ENCODE data around the gene TP53.
"Not testable (repeated sequence)": the region's sequence is repeated elsewhere in the genome, so short reads cannot be mapped to it uniquely, and the experiment has no call there.

Gene TP53

GRCh38 chr17:7673239-7673638 is 14.1 kb downstream of the TP53 start:
- no peak for DNase-seq

GRCh38 chr17:7668482-7668881 is 18.8 kb downstream of the TP53 start:
- DNase-seq, result no peak

DNA sequence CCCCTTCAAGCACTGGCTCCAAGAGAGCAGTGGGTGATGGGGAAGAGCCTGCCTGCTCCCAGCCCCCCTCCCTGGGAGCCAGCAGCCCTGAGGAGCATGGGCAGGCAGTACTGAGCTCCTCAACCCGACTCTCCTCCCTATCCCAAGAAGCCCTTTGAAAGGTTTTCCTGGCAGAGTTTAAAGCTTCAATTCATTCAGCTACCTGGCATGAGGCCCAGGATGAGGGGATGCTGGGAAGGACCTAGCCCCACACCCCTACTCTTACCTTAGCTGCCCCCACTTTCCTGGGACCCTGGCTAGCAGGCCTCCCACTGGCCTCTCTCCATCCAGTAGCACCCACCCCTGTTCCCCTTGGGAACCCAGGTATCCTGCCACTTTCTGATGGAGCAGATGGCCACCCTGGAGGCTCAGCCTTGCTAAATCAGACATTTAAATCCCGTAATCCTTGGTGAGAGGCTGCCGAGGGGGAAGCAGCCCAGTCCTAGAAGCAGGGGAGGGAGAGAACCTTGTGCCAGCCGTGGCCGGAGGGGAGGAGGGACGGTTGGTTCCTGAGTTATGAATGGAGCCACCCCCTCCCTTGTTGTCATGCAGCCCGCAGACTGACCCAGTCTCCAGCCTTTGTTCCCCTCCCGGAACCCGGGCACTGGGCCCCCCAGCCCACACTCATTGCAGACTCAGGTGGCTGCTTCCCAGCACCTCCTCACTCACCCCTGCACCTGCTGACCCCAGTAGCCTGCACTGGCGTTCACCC is 19.5 kb downstream of the TP53 start:
- DNase-seq, result no peak

DNA sequence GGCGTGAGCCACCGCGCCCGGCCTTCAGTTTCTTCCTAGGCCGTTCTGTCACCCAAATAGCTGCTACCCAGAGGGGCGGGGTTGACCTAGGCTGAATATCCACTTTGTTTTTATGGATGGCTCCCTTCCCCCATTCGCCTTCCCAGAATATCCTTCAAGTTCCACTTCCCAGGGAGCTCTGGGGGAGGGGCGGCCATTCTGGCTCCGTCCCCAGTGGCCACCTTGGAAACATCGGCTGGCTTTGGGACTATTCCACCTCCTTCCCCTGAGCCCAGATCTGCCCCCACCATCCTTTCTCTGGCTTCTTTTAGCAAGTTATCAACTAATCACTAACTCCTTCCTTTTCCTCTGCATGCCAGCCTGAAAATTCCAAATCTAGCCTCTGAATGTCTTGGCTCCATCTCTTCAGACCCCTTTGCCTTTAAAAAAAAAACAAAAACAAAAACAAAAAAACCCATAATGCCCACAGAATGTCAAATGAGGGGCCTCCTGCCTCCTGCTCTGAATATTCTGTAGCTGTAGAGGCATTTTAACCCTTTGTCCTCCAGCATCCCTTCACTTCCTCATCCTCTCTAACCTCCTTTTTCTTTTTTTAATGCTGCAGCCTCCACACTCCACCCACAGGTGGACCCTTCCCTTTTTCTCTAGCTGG is 30.2 kb downstream of the TP53 start:
- no peak for DNase-seq

DNA sequence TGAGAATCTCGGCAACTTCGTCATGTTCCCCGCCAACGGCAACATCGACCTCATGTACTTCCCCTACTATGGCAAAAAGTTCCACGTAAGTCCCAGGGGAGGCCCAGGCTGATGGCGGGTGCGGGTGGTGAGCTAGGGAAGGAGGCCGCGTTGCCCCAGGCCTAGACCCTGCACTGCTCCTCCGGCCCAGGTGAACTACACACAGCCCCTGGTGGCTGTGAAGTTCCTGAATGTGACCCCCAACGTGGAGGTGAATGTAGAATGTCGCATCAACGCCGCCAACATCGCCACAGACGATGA is 31.8 kb downstream of the TP53 start:
- DNase-seq, result no peak

GRCh38 chr17:7654832-7655540 is 32.3 kb downstream of the TP53 start:
- DNase-seq, result no peak

DNA sequence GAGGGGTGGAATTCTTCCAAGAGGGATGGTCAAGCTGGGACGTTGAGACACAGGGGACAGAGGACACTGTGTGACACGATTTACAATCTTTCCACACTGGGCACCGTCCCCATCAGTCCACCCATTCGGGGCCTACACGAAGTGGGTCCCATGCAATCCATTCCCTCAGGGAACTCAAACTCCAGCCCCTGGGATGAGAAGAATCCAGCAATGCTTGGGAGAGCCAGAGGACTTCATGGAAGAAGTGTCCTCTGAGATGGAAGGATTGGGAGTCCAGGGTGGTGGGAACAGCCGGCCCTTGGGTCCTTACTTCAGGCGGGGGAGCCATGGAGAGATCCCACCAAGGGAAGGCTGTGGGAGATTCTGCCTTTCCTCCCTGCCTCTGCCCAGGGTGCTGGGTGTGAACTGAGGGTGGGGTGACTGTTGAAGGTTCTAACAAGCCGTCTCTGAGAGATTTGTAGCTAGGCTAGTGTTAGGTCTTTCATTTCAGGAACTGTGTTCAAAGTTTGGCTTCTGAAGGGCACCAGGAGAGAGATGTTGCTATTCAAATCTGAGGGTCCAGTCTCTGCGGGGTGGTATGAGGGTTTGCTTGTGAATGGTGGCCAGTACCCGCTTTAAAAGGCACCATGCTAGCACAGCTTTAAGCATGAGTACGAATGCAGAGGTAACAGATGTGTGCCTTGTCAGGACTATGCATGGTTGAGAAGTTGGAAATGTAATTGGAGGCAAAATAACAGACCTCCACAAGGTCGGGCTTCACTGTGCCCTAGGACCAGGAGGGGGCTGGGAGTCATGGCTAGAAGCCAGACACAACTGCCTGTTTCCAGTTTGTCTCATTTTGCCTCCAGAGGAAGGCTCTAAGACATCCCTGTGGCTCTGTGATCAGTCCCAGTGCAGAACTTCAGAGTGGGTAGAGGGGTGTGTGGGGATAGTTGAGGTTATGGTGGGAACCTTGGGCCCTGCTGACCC is 34.6 kb downstream of the TP53 start:
- no peak for DNase-seq

DNA sequence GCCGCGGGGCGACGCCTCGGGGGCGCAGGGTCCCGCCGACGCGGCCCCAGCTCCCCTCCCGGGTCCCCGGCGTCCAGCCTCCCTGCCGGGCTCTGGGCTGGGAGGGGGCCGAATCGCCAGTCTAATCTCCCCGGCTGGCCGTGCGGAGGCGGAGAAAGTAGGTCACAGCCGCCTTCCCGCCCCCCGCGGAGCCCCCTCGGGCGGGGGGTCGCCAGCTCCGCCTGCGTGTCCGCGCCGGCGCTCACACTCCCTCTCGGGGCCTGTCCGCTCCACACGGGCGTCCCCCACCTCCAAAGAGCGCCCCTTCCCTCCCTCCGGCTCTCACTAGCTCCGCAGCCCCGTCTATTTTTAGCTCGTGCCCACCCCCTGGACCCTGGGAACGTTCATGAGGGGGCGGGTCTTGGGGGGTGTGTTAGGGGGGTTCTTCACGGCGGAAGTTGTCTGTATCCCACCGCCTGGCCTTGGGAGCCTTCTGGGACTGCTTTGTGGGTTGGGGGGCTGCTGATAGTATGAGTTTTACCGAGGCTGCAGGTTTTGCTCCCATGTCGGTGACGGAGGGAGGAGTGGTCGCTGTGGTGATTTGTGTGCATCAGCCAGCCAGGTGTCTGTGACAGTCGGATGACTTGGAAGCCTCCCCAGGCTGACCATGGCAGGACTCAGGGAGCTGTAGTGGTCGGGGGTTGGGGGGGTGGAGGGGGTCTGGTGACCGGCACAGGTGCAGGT is 35.5 kb downstream of the TP53 start:
- DNase-seq, result no peak

DNA sequence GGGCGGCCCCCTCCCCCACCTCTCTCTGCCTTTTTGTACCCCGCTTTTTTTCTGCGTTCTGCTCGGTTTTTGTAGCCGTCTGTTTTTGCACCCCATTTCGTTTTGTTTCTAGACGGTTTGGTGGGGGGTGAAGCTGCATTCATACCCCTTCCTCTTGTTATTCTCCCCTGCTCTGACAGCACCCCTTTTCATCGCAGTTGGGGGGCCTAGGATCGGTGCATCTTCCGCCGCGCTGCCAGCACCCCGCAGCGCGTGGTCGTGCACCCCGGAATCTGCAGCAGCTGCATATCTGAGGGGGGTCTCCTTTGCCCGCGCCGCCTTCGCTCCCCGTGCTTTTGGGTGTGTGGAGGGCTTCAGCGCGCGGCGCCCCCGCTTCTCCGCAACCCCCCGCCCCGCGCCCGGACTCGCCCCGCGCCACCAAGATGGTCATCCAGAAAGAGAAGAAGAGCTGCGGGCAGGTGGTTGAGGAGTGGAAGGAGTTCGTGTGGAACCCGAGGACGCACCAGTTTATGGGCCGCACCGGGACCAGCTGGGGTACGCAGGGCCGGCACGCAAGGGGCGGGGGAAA is 36.1 kb downstream of the TP53 start:
- DNase-seq, result no peak

DNA sequence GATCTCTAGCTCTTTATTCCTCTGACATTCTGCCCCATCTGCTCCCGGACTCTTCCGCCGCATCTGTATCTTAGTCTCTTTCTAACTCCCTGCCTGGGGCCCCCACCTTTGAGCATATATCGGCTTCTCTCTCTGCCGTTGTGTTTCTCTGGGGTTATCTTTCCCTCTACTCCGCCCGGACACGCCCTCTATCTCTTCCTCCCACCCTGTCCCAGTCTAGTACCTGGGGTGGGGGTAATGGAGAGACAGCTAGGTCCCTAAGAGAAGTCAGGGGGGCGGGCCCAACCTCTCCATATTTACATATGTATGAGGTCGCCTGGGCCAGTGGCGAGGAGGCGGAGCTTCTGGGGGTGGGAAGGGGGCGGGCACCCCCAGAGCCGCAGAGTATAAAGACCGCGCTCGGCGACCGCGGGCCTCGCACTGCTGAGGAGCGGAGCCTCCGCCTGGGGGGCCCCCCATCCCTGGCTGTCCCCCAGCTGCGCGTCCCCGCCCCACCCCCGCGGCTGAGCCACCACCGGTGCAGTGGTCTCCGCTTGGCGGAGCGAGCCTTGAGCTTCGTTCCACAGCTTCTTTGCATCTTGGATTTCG is 36.7 kb downstream of the TP53 start, which contains the start of gene ATP1B2:
ATP1B2 (plus strand) TSS at position 418 of the 588 bp plus-strand sequence. CDS start 593 bp downstream, outside the sequence.
- DNase-seq, result no peak

- no peak for DNase-seq
These were observed 40.3 kb downstream of the TP53 start for GRCh38 chr17:7647018-7647417.

GRCh38 chr17:7646457-7646856 is 40.8 kb downstream of the TP53 start:
- DNase-seq, result no peak

GRCh38 chr17:7644775-7645174 is 42.5 kb downstream of the TP53 start:
- DNase-seq, result no peak

GRCh38 chr17:7641635-7642034 is 45.7 kb downstream of the TP53 start:
- not testable (repeated sequence) for DNase-seq

DNA sequence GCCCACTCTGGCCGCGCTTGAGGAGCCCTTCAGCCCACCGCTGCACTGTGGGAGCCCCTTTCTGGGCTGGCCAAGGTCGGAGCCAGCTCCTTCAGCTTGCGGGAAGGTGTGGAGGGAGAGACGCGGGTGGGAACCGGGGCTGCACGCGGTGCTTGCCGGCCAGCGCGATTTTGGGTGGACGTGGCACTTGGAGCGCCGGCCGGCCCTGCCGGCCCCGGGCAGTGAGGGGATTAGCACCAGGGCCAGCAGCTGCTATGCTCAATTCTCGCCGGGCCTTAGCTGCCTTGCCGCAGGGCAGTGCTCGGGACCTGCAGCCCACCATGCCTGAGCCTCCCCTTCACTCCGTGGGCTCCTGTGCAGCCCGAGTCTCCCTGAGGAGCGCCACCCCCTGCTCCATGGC is 46.5 kb downstream of the TP53 start:
- DNase-seq, result no peak

DNA sequence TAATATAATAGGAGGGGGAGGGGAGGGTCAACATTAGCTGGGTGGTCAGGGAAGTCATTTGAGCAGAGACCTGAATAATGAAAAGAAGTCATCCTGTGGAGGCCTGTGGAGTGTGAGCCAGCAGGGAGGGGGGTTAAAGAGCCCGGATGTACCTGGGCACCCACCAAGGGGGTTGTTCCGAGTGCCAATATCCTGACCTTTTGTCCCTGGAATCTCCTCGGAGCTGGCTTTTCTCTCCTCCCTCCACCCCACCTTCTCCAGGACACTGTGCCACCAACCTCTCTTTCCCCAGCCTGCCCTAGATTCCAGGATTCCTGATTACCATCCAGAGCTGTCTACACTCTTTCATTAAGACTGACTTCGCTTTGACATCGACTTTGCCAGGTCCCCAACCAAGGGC is 51.1 kb downstream of the TP53 start:
- no peak for DNase-seq

DNA sequence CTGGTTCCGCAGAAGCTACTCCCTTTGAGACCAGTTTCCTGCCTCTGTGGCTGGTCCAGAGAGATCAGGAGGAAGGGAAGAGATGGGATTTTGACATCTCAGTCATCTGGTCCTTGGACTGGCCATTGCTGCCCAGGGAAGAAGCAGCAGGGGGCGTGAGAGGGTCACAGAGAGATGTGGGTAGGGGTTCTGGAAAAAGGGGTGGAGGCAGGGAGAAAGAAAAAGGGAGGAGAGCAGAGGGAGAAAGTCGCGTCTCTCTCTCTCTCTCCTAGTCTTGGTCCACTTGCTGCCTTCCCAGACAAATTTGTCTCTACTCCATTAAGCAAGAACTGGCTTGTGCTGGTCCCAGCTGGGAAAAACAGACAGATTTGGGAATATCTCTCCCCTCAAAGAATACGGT is 52.9 kb downstream of the TP53 start:
- no peak for DNase-seq

- no peak for DNase-seq
These were observed 54.2 kb downstream of the TP53 start for GRCh38 chr17:7633093-7633492.

- no peak for DNase-seq
These were observed 54.8 kb downstream of the TP53 start for GRCh38 chr17:7632492-7632894.

DNA sequence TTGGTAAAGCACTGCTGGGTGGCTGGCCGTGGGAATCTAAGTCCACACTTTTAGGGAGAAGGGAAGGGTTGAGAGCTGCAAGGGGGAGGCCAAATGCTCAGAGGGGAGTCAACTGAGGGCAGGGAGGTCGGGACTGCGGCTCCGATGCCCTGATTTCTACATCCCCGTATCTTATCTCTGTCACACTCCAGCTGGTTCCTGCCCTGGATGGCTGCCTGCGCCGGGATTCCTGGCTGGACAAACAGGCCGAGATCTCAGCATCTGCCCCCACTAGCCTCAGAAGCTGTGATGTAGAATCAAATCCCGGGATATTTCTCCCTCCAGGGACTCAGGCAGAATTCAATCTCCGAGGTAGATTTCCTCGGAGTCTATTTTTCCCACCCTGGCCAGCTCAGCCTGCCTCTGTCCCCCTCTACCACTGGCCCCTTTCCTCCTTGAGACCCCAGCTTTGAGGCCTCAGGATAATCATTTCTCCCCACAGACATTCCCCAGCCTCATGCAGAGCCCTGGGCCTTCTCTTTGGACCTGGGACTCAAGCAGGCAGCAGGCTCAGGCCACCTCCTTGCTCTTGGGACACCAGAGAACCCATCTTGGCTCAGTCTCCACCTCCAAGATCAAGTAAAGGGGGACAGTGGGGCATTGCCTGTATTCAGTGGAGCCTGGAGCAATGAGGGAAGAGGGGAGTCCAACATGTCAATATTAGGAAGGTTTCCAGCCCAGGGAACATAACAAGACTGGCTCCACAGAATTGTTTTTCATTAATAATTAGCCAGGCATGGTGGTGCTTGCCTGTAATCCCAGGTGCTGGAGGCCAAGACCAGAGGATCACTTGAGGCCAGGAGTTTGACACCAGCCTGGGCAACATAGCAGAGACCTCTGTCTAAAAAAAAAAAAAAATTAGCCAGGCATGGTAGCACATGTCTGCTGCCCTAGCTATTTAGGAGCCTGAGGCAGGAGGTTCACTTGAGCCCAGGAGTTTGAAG is 55.6 kb downstream of the TP53 start:
- no peak for DNase-seq

All from cortex of kidney (tissue), 1 donor.